Breast epithelium (tissue), 4 donors: ENCODE results near the gene XRCC6. TPM values are rescaled to one million over a fixed set of nuclear protein-coding genes. Genes with fewer than 3 reads are reported as not detected.
"Not testable (repeated sequence)": the region's sequence is repeated elsewhere in the genome, so short reads cannot be mapped to it uniquely, and the experiment has no call there.

Experiments used
- DNase-seq, 2 donors: peaks; one replicate each; pipeline ENCODE4 v3.0.0-alpha.2; 2019; ENCODE audit warnings: low spot score in 2 of 2
- H3K27ac ChIP-seq, 2 donors: fragments of 200-600 bp; sonication (generic) in 1 of 2; one replicate each; pipeline ENCODE4 v1.5.1; 2016 to 2019; ENCODE audit warnings: mild to moderate bottlenecking in 1 of 2
- H3K27me3 ChIP-seq, 2 donors: fragments of 200-600 bp; sonication (generic) in 1 of 2; one replicate each; pipeline versions ENCODE4 v1.5.1 to v1.6.0; 2017 to 2019; ENCODE audit warnings: control low read depth in 1 of 2, mild to moderate bottlenecking in 1 of 2
- H3K36me3 ChIP-seq: fragments of 200-600 bp; one replicate; pipeline ENCODE4 v1.5.1; 2019
- H3K4me1 ChIP-seq, 2 donors: fragments of 200-600 bp; sonication (generic); one replicate each; pipeline ENCODE4 v1.5.1; 2016 to 2019; ENCODE audit warnings: control low read depth in 1 of 2
- H3K4me3 ChIP-seq, 3 donors: fragments of 200-600 bp; sonication (generic); 1 replicate in 2 of 3; 2 replicates in 1 of 3; pipeline ENCODE4 v1.5.1; 2016 to 2019; ENCODE audit warnings: mild to moderate bottlenecking in 3 of 3, moderate library complexity in 2 of 3
- H3K9me3 ChIP-seq, 2 donors: fragments of 200-600 bp; sonication (generic) in 1 of 2; one replicate each; pipeline ENCODE4 v1.5.1; 2016 to 2019; ENCODE audit warnings: control low read depth in 1 of 2
- POLR2A ChIP-seq: fragments of 450-650 bp; IDR thresholded peaks from one replicate; pipeline ENCODE4 v1.6.1; 2016; ENCODE audit warnings: antibody characterized with exemption, mild to moderate bottlenecking, moderate library complexity
- POLR2AphosphoS5 ChIP-seq, 3 donors: sonication (generic); formaldehyde crosslinking; IDR thresholded peaks; one replicate each; pipeline ENCODE4 v1.6.1; 2017; ENCODE audit warnings: antibody characterized with exemption in 3 of 3
- intact Hi-C: fragments of 100-400 bp; cut with DNase I; formaldehyde crosslinking; loops from one replicate; pipeline ENCODE4 v1.15.1; 2023; ENCODE audit warnings: low total_unique reads
- total RNA-seq, 3 donors: library from RNA; depleted of rRNA; stranded (reverse); fragments of >200 nt; gene quantifications; one replicate each; pipeline ENCODE4 v1.1.0, GENCODE V29; 2016
- TF ChIP-seq, protein P1 (sequence below), 3 donors: fragments of 450-650 bp; IDR thresholded peaks; one replicate each; pipeline ENCODE4 v1.5.1; 2016 to 2017; ENCODE audit warnings: antibody characterized with exemption in 3 of 3, mild to moderate bottlenecking in 3 of 3, moderate library complexity in 3 of 3

Gene XRCC6
- total RNA-seq, 3 donors from 2014 or later = 194 to 232 (median 220) TPM

DNA sequence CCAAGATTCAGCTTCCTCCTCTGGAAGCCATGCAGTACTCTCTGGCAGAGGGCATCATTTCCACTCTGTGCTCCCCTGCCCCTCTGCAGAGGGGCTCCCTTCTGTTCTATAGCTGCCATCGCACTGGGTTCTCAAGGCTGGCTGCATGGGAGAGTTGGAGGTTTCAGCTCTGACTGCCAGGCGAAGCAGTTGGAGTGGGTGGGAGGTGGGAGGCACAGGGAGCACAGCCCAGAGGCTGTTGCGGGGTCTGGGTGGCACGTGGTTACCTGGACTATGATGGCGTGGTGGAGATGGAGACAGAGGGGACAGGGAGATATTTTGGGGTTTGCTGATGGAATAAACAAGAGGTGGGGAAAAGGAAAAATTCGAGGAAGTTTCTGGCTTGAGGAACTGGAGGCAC, 36.2 kb upstream of the XRCC6 start:
- Histone ChIP-seq H3K36me3 (no peaks in the 10 kb centered on the region), H3K4me3 (no peak overlapping the region), H3K9me3 (no peaks in the 10 kb centered on the region), H3K27ac (no peak overlapping the region), H3K27me3 (no peaks in the 10 kb centered on the region), H3K4me1 (peaks cover 5 to 8% of the 10 kb centered on the region in 2 donors)
- no peak for DNase-seq
- intact Hi-C loops = no loop called here
- TF ChIP-seq POLR2A (no peak), POLR2AphosphoS5 (IDR thresholded peaks at IDR 0.05) (no peak)
- TF ChIP-seq, protein P1, sequence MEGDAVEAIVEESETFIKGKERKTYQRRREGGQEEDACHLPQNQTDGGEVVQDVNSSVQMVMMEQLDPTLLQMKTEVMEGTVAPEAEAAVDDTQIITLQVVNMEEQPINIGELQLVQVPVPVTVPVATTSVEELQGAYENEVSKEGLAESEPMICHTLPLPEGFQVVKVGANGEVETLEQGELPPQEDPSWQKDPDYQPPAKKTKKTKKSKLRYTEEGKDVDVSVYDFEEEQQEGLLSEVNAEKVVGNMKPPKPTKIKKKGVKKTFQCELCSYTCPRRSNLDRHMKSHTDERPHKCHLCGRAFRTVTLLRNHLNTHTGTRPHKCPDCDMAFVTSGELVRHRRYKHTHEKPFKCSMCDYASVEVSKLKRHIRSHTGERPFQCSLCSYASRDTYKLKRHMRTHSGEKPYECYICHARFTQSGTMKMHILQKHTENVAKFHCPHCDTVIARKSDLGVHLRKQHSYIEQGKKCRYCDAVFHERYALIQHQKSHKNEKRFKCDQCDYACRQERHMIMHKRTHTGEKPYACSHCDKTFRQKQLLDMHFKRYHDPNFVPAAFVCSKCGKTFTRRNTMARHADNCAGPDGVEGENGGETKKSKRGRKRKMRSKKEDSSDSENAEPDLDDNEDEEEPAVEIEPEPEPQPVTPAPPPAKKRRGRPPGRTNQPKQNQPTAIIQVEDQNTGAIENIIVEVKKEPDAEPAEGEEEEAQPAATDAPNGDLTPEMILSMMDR (IDR thresholded peaks at IDR 0.05) = no peak

DNA sequence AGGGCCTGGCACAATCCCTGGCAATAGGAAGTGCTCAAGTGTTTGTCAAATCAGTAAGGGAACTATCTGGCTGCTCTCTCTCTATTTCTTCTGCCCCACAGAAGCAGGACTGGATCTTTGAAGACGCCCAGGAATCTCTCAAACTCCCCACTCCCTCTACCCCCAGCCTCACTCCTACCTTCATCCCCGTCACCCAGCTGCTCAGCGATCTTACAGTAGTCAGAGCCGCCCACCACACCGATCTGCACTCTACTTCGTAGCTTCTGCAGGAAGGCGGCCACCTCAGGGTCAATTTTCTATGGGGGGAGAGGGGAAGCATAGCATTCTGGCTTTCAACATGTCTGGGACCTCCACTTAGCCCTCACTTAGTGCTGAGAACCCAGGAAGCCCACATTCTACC, 35.2 kb upstream of the XRCC6 start:
- no peak for DNase-seq
- TF ChIP-seq POLR2AphosphoS5 (IDR thresholded peaks at IDR 0.05) = no peak
- TF ChIP-seq, protein P1 (IDR thresholded peaks at IDR 0.05) = no peak
- TF ChIP-seq POLR2A = no peak
- Histone ChIP-seq H3K27me3 (no peaks in the 10 kb centered on the region), H3K36me3 (no peaks in the 10 kb centered on the region), H3K4me3 (no peak overlapping the region), H3K27ac (no peak overlapping the region), H3K9me3 (no peaks in the 10 kb centered on the region), H3K4me1 (peaks cover 5 to 8% of the 10 kb centered on the region in 2 donors)
- intact Hi-C loops = no loop called here

DNA sequence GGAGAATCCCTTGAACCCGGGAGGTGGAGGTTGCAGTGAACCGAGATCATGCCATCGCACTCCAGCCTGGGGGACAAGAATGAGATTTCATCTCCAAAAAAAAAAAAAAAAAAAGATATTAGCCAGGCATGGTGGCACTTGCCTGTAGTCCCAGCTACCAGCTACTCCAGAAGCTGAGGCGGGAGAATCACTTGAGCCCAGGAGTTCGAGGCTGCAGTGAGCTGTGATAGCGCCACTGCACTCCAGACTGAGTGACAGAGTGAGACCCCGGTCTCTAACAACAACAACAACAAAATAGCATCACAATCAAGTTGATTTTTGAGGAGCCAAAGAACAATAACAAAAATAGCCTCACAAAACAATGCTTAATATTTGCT, 33.8 kb upstream of the XRCC6 start:
- H3K36me3 ChIP-seq = no peaks in the 10 kb centered on the region
- intact Hi-C loops = no loop called here
- DNase-seq = no peak
- TF ChIP-seq POLR2A = no peak
- no peak overlapping the region for H3K4me3 ChIP-seq
- H3K27me3 ChIP-seq = no peaks in the 10 kb centered on the region
- no peaks in the 10 kb centered on the region for H3K9me3 ChIP-seq
- H3K4me1 ChIP-seq = peaks cover 5 to 8% of the 10 kb centered on the region in 2 donors
- H3K27ac ChIP-seq = peak overlapping the region in 1 of 2 donors; percentile 45

DNA sequence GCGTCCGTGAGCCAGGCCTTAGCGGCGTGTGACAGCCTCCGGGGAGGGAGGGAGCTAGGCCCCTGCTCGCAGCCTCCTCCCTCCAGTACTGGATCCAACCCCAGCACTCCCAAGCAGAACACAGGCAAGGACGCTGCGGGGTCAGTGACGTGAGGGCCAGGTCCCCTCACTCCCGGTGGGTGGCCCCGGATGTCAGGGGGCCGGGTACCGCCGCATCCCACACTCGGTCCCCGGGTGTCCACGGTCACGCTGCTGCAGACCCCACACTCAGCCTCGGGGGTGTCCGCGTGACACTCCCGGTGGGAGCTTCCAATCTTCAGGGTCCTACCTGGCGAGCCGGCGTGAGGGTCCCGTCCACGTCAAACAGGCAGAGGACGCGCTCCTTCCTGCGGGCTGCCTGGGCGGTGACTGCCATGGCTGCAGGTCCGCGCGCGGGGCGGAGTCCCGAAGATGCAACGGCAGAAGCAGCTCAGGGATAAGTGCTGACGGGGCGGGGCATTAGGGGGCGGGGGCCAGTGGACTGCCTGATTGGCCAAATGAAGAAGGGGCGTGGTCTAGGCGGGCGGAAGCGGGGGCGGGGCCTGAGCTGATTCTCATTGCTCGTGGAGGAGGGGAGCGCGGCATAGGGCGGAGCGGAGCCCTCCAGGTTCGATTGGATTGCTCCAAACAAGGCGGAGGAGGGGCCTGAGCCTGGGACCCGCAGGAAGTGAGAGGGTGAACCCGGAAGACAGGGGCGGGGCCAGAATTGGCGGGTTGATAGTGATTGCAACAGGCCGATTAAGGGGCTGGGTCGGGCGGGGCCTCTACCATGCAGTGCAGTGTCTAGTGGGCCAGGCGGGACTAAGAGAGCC, 31.5 kb upstream of the XRCC6 start, which contains the start of gene PMM1:
Gene PMM1, minus strand, starts transcription at position 450 of the 851 bp plus-strand sequence. Its CDS starts 35 bp downstream, at position 415.
- H3K27me3 ChIP-seq = no peaks in the 10 kb centered on the region
- peak; percentile 100 for DNase-seq
- peaks cover 5 to 8% of the 10 kb centered on the region in 2 donors for H3K4me1 ChIP-seq
- peak within 1 kb of the TSS; percentile 69 to 84 (median 82) for H3K4me3 ChIP-seq
- intact Hi-C loops = no loop called here
- no peaks in the 10 kb centered on the region for H3K36me3 ChIP-seq
- H3K27ac ChIP-seq = peak within 1 kb of the TSS; percentile 77 to 79
- TF ChIP-seq, protein P1 (IDR thresholded peaks at IDR 0.05) = no peak
- TF ChIP-seq POLR2AphosphoS5 (IDR thresholded peaks at IDR 0.05) = peak; percentile 76 to 79 (median 77)
- TF ChIP-seq POLR2A = peak; percentile 58
- H3K9me3 ChIP-seq = no peaks in the 10 kb centered on the region

DNA sequence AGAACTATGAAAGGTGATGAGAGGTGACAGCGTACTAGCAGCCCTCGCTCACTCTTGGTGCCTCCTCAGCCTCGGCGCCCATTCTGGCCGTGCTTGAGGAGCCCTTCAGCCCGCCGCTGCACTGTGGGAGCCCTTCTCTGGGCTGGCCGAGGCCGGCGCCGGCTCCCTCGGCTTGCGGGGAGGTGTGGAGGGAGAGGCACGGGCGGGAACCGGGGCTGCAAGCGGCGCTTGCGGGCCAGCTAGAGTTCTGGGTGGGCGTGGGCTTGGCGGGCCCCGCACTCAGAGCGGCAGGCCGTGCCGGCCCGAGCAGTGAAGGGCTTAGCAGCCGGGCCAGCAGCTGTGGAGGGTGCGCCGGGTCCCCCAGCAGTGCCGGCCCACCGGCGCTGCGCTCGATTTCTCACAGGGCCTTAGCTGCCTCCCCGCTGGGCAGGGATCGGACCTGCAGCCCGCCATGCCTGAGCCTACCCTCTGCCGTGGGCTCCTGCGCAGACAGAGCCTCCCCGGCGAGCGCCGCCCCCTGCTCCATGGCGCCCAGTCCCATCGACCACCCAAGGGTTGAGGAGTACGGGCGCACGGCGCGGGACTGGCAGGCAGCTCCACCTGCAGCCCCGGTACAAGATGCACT, 27.6 kb upstream of the XRCC6 start:
- H3K4me3 ChIP-seq, H3K9me3 ChIP-seq, intact Hi-C loops, H3K27me3 ChIP-seq, H3K4me1 ChIP-seq, DNase-seq, H3K36me3 ChIP-seq, H3K27ac ChIP-seq: not testable (repeated sequence)

DNA sequence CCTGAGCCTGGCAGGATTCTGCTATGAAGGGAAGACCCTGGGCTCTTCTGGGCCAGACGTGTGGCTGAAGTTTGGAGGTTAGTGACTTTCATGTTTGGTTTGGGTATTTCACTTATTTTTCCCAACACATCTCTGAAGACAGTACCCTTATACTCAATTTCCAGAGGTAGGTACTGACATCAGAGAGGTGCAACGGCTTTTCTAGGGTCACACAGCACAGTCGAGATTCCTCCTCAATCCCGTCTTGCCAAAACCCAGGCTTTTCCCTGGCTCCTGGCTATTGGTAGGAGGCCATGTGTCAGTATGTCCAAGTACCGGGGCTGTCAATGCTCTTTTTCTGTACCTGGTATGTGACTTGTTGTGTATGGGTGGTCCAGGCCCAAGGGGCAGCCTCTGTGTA, 25.4 kb upstream of the XRCC6 start:
- intact Hi-C loops = no loop called here
- no peak for TF ChIP-seq POLR2AphosphoS5 (IDR thresholded peaks at IDR 0.05)
- TF ChIP-seq, protein P1 (IDR thresholded peaks at IDR 0.05) = no peak
- no peak for TF ChIP-seq POLR2A
- Histone ChIP-seq H3K36me3 (no peaks in the 10 kb centered on the region), H3K4me1 (no peaks in the 10 kb centered on the region), H3K27ac (no peak overlapping the region), H3K4me3 (no peak overlapping the region), H3K9me3 (no peaks in the 10 kb centered on the region), H3K27me3 (no peaks in the 10 kb centered on the region)
- no peak for DNase-seq
